H9 (cell line): ENCODE measurements around the gene DPYD. TPM values are rescaled to one million over a fixed set of nuclear protein-coding genes. Genes with fewer than 3 reads are reported as not detected.

Experiments
- DNase-seq: peaks from one replicate; pipeline ENCODE4 v3.0.0-alpha.2; 2017
- H2AFZ ChIP-seq: one replicate; pipeline ENCODE4 v1.6.1; 2013; ENCODE audit warnings: mild to moderate bottlenecking, low read length, control low read depth, moderate library complexity
- H2AK5ac ChIP-seq: 2 replicates; pipeline ENCODE4 v1.6.1; 2013; ENCODE audit warnings: low read length, control low read depth, mixed read lengths; ENCODE audit not compliant: insufficient read length
- H2BK120ac ChIP-seq: one replicate; pipeline ENCODE4 v1.6.1; 2013; ENCODE audit warnings: low read depth, mild to moderate bottlenecking, low read length, control low read depth, inconsistent platforms; ENCODE audit not compliant: poor library complexity, severe bottlenecking
- H2BK12ac ChIP-seq: 2 replicates; pipeline ENCODE4 v1.6.1; 2013; ENCODE audit warnings: low read length, control low read depth, mixed read lengths, low read depth; ENCODE audit not compliant: insufficient read length
- H2BK15ac ChIP-seq: 2 replicates; pipeline ENCODE4 v1.6.1; 2013; ENCODE audit warnings: low read depth, low read length, control low read depth
- H2BK20ac ChIP-seq: one replicate; pipeline ENCODE4 v1.6.1; 2013; ENCODE audit warnings: low read depth, mild to moderate bottlenecking, low read length, control low read depth, inconsistent platforms; ENCODE audit not compliant: poor library complexity, severe bottlenecking
- H2BK5ac ChIP-seq: 2 replicates; pipeline ENCODE4 v1.6.1; 2013; ENCODE audit warnings: low read length, control low read depth, mixed read lengths; ENCODE audit not compliant: insufficient read length
- H3K14ac ChIP-seq: 2 replicates; pipeline ENCODE4 v1.6.1; 2013; ENCODE audit warnings: low read length, control low read depth; ENCODE audit not compliant: insufficient read depth
- H3K18ac ChIP-seq: 2 replicates; pipeline ENCODE4 v1.6.1; 2013; ENCODE audit warnings: low read depth, mild to moderate bottlenecking, mixed read lengths, low read length, control low read depth; ENCODE audit not compliant: insufficient read length
- H3K23ac ChIP-seq: 2 replicates; pipeline ENCODE4 v1.6.1; 2013; ENCODE audit warnings: low read length, control low read depth, mixed read lengths, low read depth; ENCODE audit not compliant: insufficient read length
- H3K23me2 ChIP-seq: 2 replicates; pipeline ENCODE4 v1.6.1; 2013; ENCODE audit warnings: low read depth, mild to moderate bottlenecking, mixed read lengths, low read length, control low read depth; ENCODE audit not compliant: insufficient read length, poor library complexity, severe bottlenecking
- H3K27ac ChIP-seq: 2 replicates; pipeline ENCODE4 v1.5.1; 2013; ENCODE audit warnings: low read length, control low read depth, mixed read lengths, low read depth; ENCODE audit not compliant: insufficient read length
- H3K27me3 ChIP-seq: 2 replicates; pipeline ENCODE4 v1.6.1; 2013; ENCODE audit warnings: low read length, control low read depth, inconsistent platforms; ENCODE audit not compliant: insufficient read depth
- H3K4ac ChIP-seq: 2 replicates; pipeline ENCODE4 v1.6.1; 2013; ENCODE audit warnings: low read depth, mild to moderate bottlenecking, control low read depth, inconsistent platforms, low read length, moderate library complexity
- H3K4me1 ChIP-seq: 2 replicates; pipeline ENCODE4 v1.6.1; 2013; ENCODE audit warnings: low read length, control low read depth, inconsistent platforms; ENCODE audit not compliant: insufficient read depth
- H3K4me2 ChIP-seq: 2 replicates; pipeline ENCODE4 v1.6.1; 2013; ENCODE audit warnings: low read length, control low read depth, mixed read lengths; ENCODE audit not compliant: insufficient read length, insufficient read depth
- H3K56ac ChIP-seq: 2 replicates; pipeline ENCODE4 v1.6.1; 2013; ENCODE audit warnings: low read depth, mild to moderate bottlenecking, mixed read lengths, low read length, control low read depth; ENCODE audit not compliant: insufficient read length
- H3K79me1 ChIP-seq: 2 replicates; pipeline ENCODE4 v1.6.1; 2013; ENCODE audit warnings: low read depth, mild to moderate bottlenecking, moderate library complexity, low read length, control low read depth, inconsistent platforms; ENCODE audit not compliant: insufficient read depth, poor library complexity, severe bottlenecking
- H3K79me2 ChIP-seq: 2 replicates; pipeline ENCODE4 v1.6.1; 2013; ENCODE audit warnings: low read length, control low read depth, inconsistent platforms; ENCODE audit not compliant: insufficient read depth
- H3K9ac ChIP-seq: 2 replicates; pipeline ENCODE4 v1.6.1; 2013; ENCODE audit warnings: low read length, control low read depth, mixed read lengths; ENCODE audit not compliant: insufficient read length; ENCODE audit errors: extremely low read depth
- H3K9me3 ChIP-seq: one replicate; pipeline ENCODE4 v1.6.1; 2013; ENCODE audit warnings: low read depth, low read length, inconsistent platforms; ENCODE audit not compliant: control insufficient read depth
- H3T11ph ChIP-seq: one replicate; pipeline ENCODE4 v1.6.1; 2013; ENCODE audit warnings: mild to moderate bottlenecking, low read length, control low read depth, inconsistent platforms
- H4K20me1 ChIP-seq: one replicate; pipeline ENCODE4 v1.6.1; 2013; ENCODE audit not compliant: control insufficient read depth, insufficient read length, insufficient read depth
- H4K5ac ChIP-seq: 2 replicates; pipeline ENCODE4 v1.6.1; 2013; ENCODE audit warnings: low read depth, mild to moderate bottlenecking, mixed read lengths, low read length, control low read depth; ENCODE audit not compliant: insufficient read length
- H4K8ac ChIP-seq: replicated peaks from 2 replicates; pipeline ENCODE4 v1.6.1; 2013; ENCODE audit warnings: low read length, control low read depth, mixed read lengths, low read depth; ENCODE audit not compliant: insufficient read length
- H4K91ac ChIP-seq: 2 replicates; pipeline ENCODE4 v1.6.1; 2013; ENCODE audit warnings: low read depth, mild to moderate bottlenecking, moderate library complexity, mixed read lengths, low read length, control low read depth; ENCODE audit not compliant: insufficient read length
- H3K27ac Mint-ChIP-seq, 3 experiments: 2 replicates in 2 of 3; 3 replicates in 1 of 3; pipeline ENCODE4 v1.8.0; 2020 to 2021; ENCODE audit warnings: mixed read lengths in 3 of 3, mild to moderate bottlenecking in 1 of 3, moderate library complexity in 1 of 3
- H3K27me3 Mint-ChIP-seq: 2 replicates; pipeline ENCODE4 v1.8.0; 2021; ENCODE audit warnings: low read depth, mild to moderate bottlenecking, moderate library complexity, mixed read lengths
- H3K36me3 Mint-ChIP-seq, 3 experiments: 2 replicates in 2 of 3; 3 replicates in 1 of 3; pipeline ENCODE4 v1.8.0; 2020 to 2021; ENCODE audit warnings: low read depth in 3 of 3, mixed read lengths in 3 of 3; ENCODE audit not compliant: insufficient read depth in 1 of 3
- H3K4me1 Mint-ChIP-seq, 2 experiments: 2 replicates each; pipeline ENCODE4 v1.8.0; 2020; ENCODE audit warnings: mixed read lengths in 2 of 2
- H3K4me3 Mint-ChIP-seq, 2 experiments: 2 replicates in 1 of 2; 3 replicates in 1 of 2; pipeline ENCODE4 v1.8.0; 2020 to 2021; ENCODE audit warnings: mild to moderate bottlenecking in 2 of 2, mixed read lengths in 2 of 2, moderate library complexity in 1 of 2
- H3K9me3 Mint-ChIP-seq, 2 experiments: 2 replicates in 1 of 2; 3 replicates in 1 of 2; pipeline ENCODE4 v1.8.0; 2020; ENCODE audit warnings: mild to moderate bottlenecking in 2 of 2, mixed read lengths in 2 of 2, moderate library complexity in 1 of 2
- CTCF ChIP-seq: fragments of 200-600 bp; sonication (generic); conservative IDR thresholded peaks from 3 replicates; pipeline ENCODE4 v1.8.0; 2021; ENCODE audit warnings: antibody characterized with exemption, mild to moderate bottlenecking
- WGBS: extraction: QIAGEN DNeasy Blood & Tissue Kit; methylation state at CpG from one replicate; pipeline ENCODE4 v1.1.7; 2013; ENCODE audit warnings: missing lambda C conversion rate, low lambda C conversion rate, mixed read lengths; ENCODE audit not compliant: insufficient read length; ENCODE audit errors: extremely low coverage; 5-methylcytosine and 5-hydroxymethylcytosine counted together
- total RNA-seq: library from RNA; stranded (reverse); gene quantifications from 2 replicates; pipeline ENCODE4 v1.2.1, GENCODE V29; 2021

The DPYD gene
- total RNA-seq, 1 experiment from 2014 or later = 0.37 TPM

GRCh38 chr1:97905141-97905940 lies 15.5 kb downstream of the DPYD start:
- H3K27me3 ChIP-seq = no peaks in the 10 kb centered on the region
- H3K27ac ChIP-seq = no peak overlapping the region
- H2BK120ac ChIP-seq = no peak overlapping the region
- H3K18ac ChIP-seq = no peak overlapping the region
- no peak overlapping the region for H2BK20ac ChIP-seq
- Mint-ChIP-seq H3K4me3 (no peak overlapping the region), H3K4me1 (no peaks in the 10 kb centered on the region), H3K9me3 (no peaks in the 10 kb centered on the region), H3K27me3 (no peaks in the 10 kb centered on the region), H3K36me3 (no peaks in the 10 kb centered on the region), H3K27ac (no peak overlapping the region)
- H2BK15ac ChIP-seq = no peak overlapping the region
- no peak overlapping the region for H2AK5ac ChIP-seq
- whole genome bisulfite sequencing = no CpG with 5 or more reads among the region's 6 CpGs
- no peak overlapping the region for H4K8ac ChIP-seq
- no peak overlapping the region for H3K14ac ChIP-seq
- H3K79me1 ChIP-seq = no peaks in the 10 kb centered on the region
- no peaks in the 10 kb centered on the region for H3K9me3 ChIP-seq
- no peak overlapping the region for H3K4me2 ChIP-seq
- H3K56ac ChIP-seq = no peak overlapping the region
- H4K20me1 ChIP-seq = no peaks in the 10 kb centered on the region
- no peaks in the 10 kb centered on the region for H3K23me2 ChIP-seq
- H2BK5ac ChIP-seq = no peak overlapping the region
- H3K4me1 ChIP-seq = no peaks in the 10 kb centered on the region
- no peak overlapping the region for H3T11ph ChIP-seq
- no peak for DNase-seq
- TF ChIP-seq CTCF = no peak
- no peak overlapping the region for H4K91ac ChIP-seq
- no peak overlapping the region for H3K9ac ChIP-seq
- H3K23ac ChIP-seq = no peak overlapping the region
- H4K5ac ChIP-seq = no peak overlapping the region
- H2BK12ac ChIP-seq = no peak overlapping the region
- no peak overlapping the region for H3K4ac ChIP-seq
- no peak overlapping the region for H2AFZ ChIP-seq
- H3K79me2 ChIP-seq = no peaks in the 10 kb centered on the region
